Prostate gland (tissue), 2 donors: ENCODE results near the gene TAF4.

Source experiments
- POLR2AphosphoS5 ChIP-seq: sonication (generic); formaldehyde crosslinking; IDR thresholded peaks from one replicate; pipeline ENCODE4 v1.6.1; 2017; ENCODE audit warnings: antibody characterized with exemption
- TF ChIP-seq, protein P1 (sequence below), 4 experiments: fragments of 200-600 bp in 2 of 4; fragments of 450-650 bp in 2 of 4; sonication (generic) in 2 of 4; IDR thresholded peaks; 1 replicate in 3 of 4; 2 replicates in 1 of 4; pipeline ENCODE4 v1.5.1; 2016 to 2019; ENCODE audit warnings: antibody characterized with exemption in 4 of 4, mild to moderate bottlenecking in 2 of 4, moderate library complexity in 2 of 4

GRCh38 chr20:62069741-62070216 lies 4.1 kb upstream of the TAF4 start:
- TF ChIP-seq, protein P1, sequence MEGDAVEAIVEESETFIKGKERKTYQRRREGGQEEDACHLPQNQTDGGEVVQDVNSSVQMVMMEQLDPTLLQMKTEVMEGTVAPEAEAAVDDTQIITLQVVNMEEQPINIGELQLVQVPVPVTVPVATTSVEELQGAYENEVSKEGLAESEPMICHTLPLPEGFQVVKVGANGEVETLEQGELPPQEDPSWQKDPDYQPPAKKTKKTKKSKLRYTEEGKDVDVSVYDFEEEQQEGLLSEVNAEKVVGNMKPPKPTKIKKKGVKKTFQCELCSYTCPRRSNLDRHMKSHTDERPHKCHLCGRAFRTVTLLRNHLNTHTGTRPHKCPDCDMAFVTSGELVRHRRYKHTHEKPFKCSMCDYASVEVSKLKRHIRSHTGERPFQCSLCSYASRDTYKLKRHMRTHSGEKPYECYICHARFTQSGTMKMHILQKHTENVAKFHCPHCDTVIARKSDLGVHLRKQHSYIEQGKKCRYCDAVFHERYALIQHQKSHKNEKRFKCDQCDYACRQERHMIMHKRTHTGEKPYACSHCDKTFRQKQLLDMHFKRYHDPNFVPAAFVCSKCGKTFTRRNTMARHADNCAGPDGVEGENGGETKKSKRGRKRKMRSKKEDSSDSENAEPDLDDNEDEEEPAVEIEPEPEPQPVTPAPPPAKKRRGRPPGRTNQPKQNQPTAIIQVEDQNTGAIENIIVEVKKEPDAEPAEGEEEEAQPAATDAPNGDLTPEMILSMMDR (IDR thresholded peaks at IDR 0.05): no peak
- no peak for TF ChIP-seq POLR2AphosphoS5
